Tibial artery (tissue), 4 donors: ENCODE measurements around the gene CKLF.

Source experiments
- DNase-seq, 2 donors: peaks; one replicate each; pipeline ENCODE4 v3.0.0-alpha.2; 2019
- H3K27ac ChIP-seq, 2 donors: fragments of 200-600 bp; sonication (generic) in 1 of 2; 1 replicate in 1 of 2; 2 replicates in 1 of 2; pipeline ENCODE4 v1.5.1; 2018 to 2019; ENCODE audit warnings: mild to moderate bottlenecking in 1 of 2
- H3K27me3 ChIP-seq, 2 donors: fragments of 200-600 bp; sonication (generic) in 1 of 2; one replicate each; pipeline versions ENCODE4 v1.5.1 to v1.6.0; 2016 to 2019
- H3K36me3 ChIP-seq, 3 donors: fragments of 200-600 bp; sonication (generic) in 2 of 3; one replicate each; pipeline ENCODE4 v1.5.1; 2016 to 2019; ENCODE audit warnings: mild to moderate bottlenecking in 2 of 3
- H3K4me1 ChIP-seq, 4 donors: fragments of 200-600 bp; sonication (generic) in 2 of 4; 1 replicate in 3 of 4; 2 replicates in 1 of 4; pipeline ENCODE4 v1.5.1; 2016 to 2019
- H3K4me3 ChIP-seq, 2 donors: fragments of 200-600 bp; sonication (generic) in 1 of 2; 1 replicate in 1 of 2; 2 replicates in 1 of 2; pipeline ENCODE4 v1.5.1; 2018 to 2019; ENCODE audit warnings: mild to moderate bottlenecking in 2 of 2
- H3K9me3 ChIP-seq, 3 donors: fragments of 200-600 bp; sonication (generic) in 1 of 3; one replicate each; pipeline ENCODE4 v1.5.1; 2016 to 2019
- CTCF ChIP-seq, 2 experiments: fragments of 200-600 bp in 1 of 2; fragments of 450-650 bp in 1 of 2; IDR thresholded peaks; one replicate each; pipeline ENCODE4 v1.5.1; 2017 to 2019; ENCODE audit warnings: antibody characterized with exemption in 2 of 2, mild to moderate bottlenecking in 1 of 2, moderate library complexity in 1 of 2
- intact Hi-C: fragments of 100-400 bp; cut with DNase I; formaldehyde crosslinking; loops from one replicate; pipeline ENCODE4 v1.15.0; 2023; ENCODE audit warnings: low total_unique reads

The CKLF gene

GRCh38 chr16:66569827-66570405 lies 17.5 kb downstream of the CKLF start:
- no peak for DNase-seq
- no peak for TF ChIP-seq CTCF (IDR thresholded peaks at IDR 0.05)
- H3K9me3 ChIP-seq: no peaks in the 10 kb centered on the region
- H3K27ac ChIP-seq: no peak overlapping the region
- no peak overlapping the region for H3K4me3 ChIP-seq
- H3K36me3 ChIP-seq: peaks cover 12 to 18% (median 17%) of the 10 kb centered on the region in 3 donors
- peaks cover 0 to 16% (median 0%) of the 10 kb centered on the region in 4 donors for H3K4me1 ChIP-seq
- intact Hi-C loops: no loop called here
- no peaks in the 10 kb centered on the region for H3K27me3 ChIP-seq

- peaks cover 0 to 16% (median 0%) of the 10 kb centered on the region in 4 donors for H3K4me1 ChIP-seq
- H3K9me3 ChIP-seq: no peaks in the 10 kb centered on the region
- H3K27me3 ChIP-seq: no peaks in the 10 kb centered on the region
- TF ChIP-seq CTCF (IDR thresholded peaks at IDR 0.05): no peak
- intact Hi-C loops: no loop called here
- DNase-seq: no peak
- H3K36me3 ChIP-seq: no peaks in the 10 kb centered on the region
- H3K4me3 ChIP-seq: no peak overlapping the region
- H3K27ac ChIP-seq: no peak overlapping the region
Measured at GRCh38 chr16:66572356-66572755, 20.0 kb downstream of the CKLF start.

DNA sequence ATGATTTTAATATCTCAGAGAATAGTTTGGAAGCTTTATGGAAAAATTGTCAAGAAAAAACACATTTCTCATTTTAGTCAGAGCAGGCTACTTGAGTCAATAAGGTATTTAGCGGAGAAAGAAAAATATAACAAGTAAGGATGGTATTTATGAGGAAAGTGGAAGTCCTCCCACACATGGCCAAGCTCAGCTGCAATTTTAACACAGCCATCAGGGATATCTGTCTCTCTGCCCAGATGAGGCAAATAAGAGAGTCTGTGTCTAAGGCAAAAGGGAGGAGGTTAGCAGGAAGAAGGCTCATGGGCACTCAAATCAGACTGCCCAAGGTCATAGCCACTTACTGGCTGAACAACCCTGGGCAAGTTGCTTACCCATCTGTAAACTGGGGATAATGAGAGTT lies 21.7 kb downstream of the CKLF start:
- Histone ChIP-seq H3K9me3 (no peaks in the 10 kb centered on the region), H3K4me1 (peaks cover 0 to 20% (median 9%) of the 10 kb centered on the region in 4 donors), H3K36me3 (no peaks in the 10 kb centered on the region), H3K27me3 (peaks cover 0 to 15% of the 10 kb centered on the region in 2 donors), H3K27ac (no peak overlapping the region), H3K4me3 (no peak overlapping the region)
- intact Hi-C loops: no loop called here
- TF ChIP-seq CTCF (IDR thresholded peaks at IDR 0.05): no peak
- DNase-seq: no peak

DNA sequence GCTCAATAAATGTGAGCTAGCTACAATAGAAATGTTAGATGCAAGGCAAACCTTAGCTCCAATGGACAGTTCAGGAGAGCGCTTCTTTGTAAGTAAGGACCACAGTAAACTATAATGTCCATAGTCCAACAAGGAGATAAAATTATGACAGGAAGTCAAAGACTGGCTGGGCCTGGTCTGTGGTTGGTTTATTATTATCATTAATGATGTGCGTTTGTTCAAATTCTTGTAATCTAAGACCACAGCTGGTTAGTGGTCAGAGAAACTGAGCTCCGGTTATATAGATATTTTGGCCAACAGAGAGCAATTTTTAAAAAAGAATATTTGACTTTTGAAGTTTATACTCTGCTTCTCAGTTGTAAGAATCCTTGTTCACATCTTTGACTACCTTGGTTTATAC lies 22.2 kb downstream of the CKLF start:
- H3K27me3 ChIP-seq: peaks cover 0 to 16% of the 10 kb centered on the region in 2 donors
- no peak for DNase-seq
- intact Hi-C loops: no loop called here
- no peak overlapping the region for H3K27ac ChIP-seq
- H3K4me1 ChIP-seq: peaks cover 0 to 17% (median 11%) of the 10 kb centered on the region in 4 donors
- TF ChIP-seq CTCF (IDR thresholded peaks at IDR 0.05): no peak
- H3K9me3 ChIP-seq: no peaks in the 10 kb centered on the region
- H3K36me3 ChIP-seq: no peaks in the 10 kb centered on the region
- no peak overlapping the region for H3K4me3 ChIP-seq

DNA sequence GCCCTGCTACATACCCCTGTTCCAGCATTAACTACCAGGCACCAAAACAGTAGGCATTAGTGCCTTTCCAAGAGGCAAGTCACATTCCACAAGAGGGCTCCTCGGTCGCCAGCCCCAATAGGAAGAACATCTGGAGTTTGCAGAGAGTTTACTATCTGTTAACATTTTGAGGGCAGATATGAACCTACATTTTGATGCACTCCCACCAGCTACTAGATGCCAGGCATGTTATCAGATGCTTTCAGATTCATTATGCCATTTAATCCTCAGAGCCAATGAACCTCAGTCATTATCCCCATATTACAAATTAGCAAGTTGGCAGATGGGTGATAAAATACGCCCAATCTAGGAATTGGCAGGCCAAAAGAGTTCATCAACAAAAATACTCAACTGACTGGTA lies 22.7 kb downstream of the CKLF start:
- Histone ChIP-seq H3K27me3 (peaks cover 0 to 16% of the 10 kb centered on the region in 2 donors), H3K4me1 (peaks cover 0 to 13% (median 11%) of the 10 kb centered on the region in 4 donors), H3K4me3 (no peak overlapping the region), H3K27ac (no peak overlapping the region), H3K36me3 (no peaks in the 10 kb centered on the region), H3K9me3 (no peaks in the 10 kb centered on the region)
- DNase-seq: no peak
- intact Hi-C loops: no loop called here
- TF ChIP-seq CTCF (IDR thresholded peaks at IDR 0.05): no peak

GRCh38 chr16:66576296-66576695 lies 23.9 kb downstream of the CKLF start:
- Histone ChIP-seq H3K27ac (no peak overlapping the region), H3K4me3 (no peak overlapping the region), H3K4me1 (peaks cover 0 to 22% (median 14%) of the 10 kb centered on the region in 4 donors), H3K36me3 (no peaks in the 10 kb centered on the region), H3K27me3 (peaks cover 0 to 16% of the 10 kb centered on the region in 2 donors), H3K9me3 (no peaks in the 10 kb centered on the region)
- no peak for TF ChIP-seq CTCF (IDR thresholded peaks at IDR 0.05)
- intact Hi-C loops: no loop called here
- no peak for DNase-seq
